Testis (tissue), 3 donors: ENCODE results near the gene ST3GAL5. TPM values are rescaled to one million over a fixed set of nuclear protein-coding genes. Genes with fewer than 3 reads are reported as not detected.

Experiments used
- DNase-seq: peaks from one replicate; pipeline ENCODE4 v3.0.0-alpha.2; 2019
- H3K27ac ChIP-seq, 2 donors: fragments of 200-600 bp; sonication (generic); one replicate each; pipeline ENCODE4 v1.5.1; 2019
- H3K27me3 ChIP-seq: fragments of 200-600 bp; sonication (generic); one replicate; pipeline ENCODE4 v1.5.1; 2019
- H3K36me3 ChIP-seq: fragments of 200-600 bp; sonication (generic); one replicate; pipeline ENCODE4 v1.5.1; 2017; ENCODE audit warnings: low read depth; ENCODE audit errors: missing control alignments
- H3K4me1 ChIP-seq: fragments of 200-600 bp; sonication (generic); one replicate; pipeline ENCODE4 v1.5.1; 2019
- H3K4me3 ChIP-seq, 2 donors: fragments of 200-600 bp; sonication (generic); one replicate each; pipeline ENCODE4 v1.5.1; 2017 to 2019
- H3K9me3 ChIP-seq: fragments of 200-600 bp; sonication (generic); one replicate; pipeline ENCODE4 v1.5.1; 2017
- POLR2A ChIP-seq: fragments of 450-650 bp; IDR thresholded peaks from one replicate; pipeline ENCODE4 v1.6.1; 2017; ENCODE audit warnings: antibody characterized with exemption, mild to moderate bottlenecking, moderate library complexity
- WGBS, 2 donors: methylation state at CpG; one replicate each; pipeline ENCODE4 v1.1.5; 2018; 5-methylcytosine and 5-hydroxymethylcytosine counted together
- intact Hi-C: fragments of 100-400 bp; cut with DNase I; formaldehyde crosslinking; loops from one replicate; pipeline ENCODE4 v1.15.1; 2023; ENCODE audit warnings: low total_unique reads
- polyA plus RNA-seq: library from polyadenylated mRNA; stranded (reverse); fragments of 350-450 nt; fragmentation: Illumina TruSeq; extraction: RNeasy Lipid Tissue Mini Kit (QIAGEN cat#74804); gene quantifications from one replicate; pipeline ENCODE4 v1.2.3, GENCODE V29; 2014; ENCODE audit warnings: low read depth, low replicate concordance; ENCODE audit not compliant: insufficient read depth
- total RNA-seq, 2 donors: library from RNA; depleted of rRNA; stranded (reverse); fragments of >200 nt; gene quantifications; one replicate each; pipeline ENCODE4 v1.2.3, GENCODE V29; 2016
- TF ChIP-seq, protein P1 (sequence below), 3 experiments: fragments of 450-650 bp in 2 of 3; fragments of 200-600 bp in 1 of 3; sonication (generic) in 1 of 3; IDR thresholded peaks; one replicate each; pipeline ENCODE4 v1.5.1; 2016 to 2019; ENCODE audit warnings: antibody characterized with exemption in 3 of 3, mild to moderate bottlenecking in 2 of 3, moderate library complexity in 1 of 3

Gene ST3GAL5
- total and polyA plus RNA-seq, 3 donors from 2014 or later: 38.3 to 60.0 (median 48.2) TPM

- Histone ChIP-seq H3K27me3 (no peaks in the 10 kb centered on the region), H3K36me3 (no peaks in the 10 kb centered on the region), H3K4me3 (no peak overlapping the region), H3K27ac (no peak overlapping the region), H3K9me3 (no peaks in the 10 kb centered on the region), H3K4me1 (peaks cover 26% of the 10 kb centered on the region)
- 74 to 82% methylated on average over 4 of the region's 4 CpGs for WGBS, 2 donors
- TF ChIP-seq, protein P1, sequence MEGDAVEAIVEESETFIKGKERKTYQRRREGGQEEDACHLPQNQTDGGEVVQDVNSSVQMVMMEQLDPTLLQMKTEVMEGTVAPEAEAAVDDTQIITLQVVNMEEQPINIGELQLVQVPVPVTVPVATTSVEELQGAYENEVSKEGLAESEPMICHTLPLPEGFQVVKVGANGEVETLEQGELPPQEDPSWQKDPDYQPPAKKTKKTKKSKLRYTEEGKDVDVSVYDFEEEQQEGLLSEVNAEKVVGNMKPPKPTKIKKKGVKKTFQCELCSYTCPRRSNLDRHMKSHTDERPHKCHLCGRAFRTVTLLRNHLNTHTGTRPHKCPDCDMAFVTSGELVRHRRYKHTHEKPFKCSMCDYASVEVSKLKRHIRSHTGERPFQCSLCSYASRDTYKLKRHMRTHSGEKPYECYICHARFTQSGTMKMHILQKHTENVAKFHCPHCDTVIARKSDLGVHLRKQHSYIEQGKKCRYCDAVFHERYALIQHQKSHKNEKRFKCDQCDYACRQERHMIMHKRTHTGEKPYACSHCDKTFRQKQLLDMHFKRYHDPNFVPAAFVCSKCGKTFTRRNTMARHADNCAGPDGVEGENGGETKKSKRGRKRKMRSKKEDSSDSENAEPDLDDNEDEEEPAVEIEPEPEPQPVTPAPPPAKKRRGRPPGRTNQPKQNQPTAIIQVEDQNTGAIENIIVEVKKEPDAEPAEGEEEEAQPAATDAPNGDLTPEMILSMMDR (IDR thresholded peaks at IDR 0.05): no peak
- no peak for TF ChIP-seq POLR2A
- intact Hi-C loops: no loop called here
- no peak for DNase-seq
These were observed 41.6 kb upstream of the ST3GAL5 start for GRCh38 chr2:85930129-85931124.

- H3K27ac ChIP-seq: no peak overlapping the region
- no peak for DNase-seq
- intact Hi-C loops: no loop called here
- H3K4me1 ChIP-seq: peaks cover 32% of the 10 kb centered on the region
- peak overlapping the region; percentile 4 to 46 for H3K4me3 ChIP-seq
- H3K36me3 ChIP-seq: no peaks in the 10 kb centered on the region
- no peaks in the 10 kb centered on the region for H3K27me3 ChIP-seq
- no peak for TF ChIP-seq POLR2A
- TF ChIP-seq, protein P1 (IDR thresholded peaks at IDR 0.05): no peak
- H3K9me3 ChIP-seq: no peaks in the 10 kb centered on the region
- 64 to 72% methylated on average over 12 to 19 of the region's 19 CpGs for WGBS, 2 donors
These were observed 40.6 kb upstream of the ST3GAL5 start for GRCh38 chr2:85929096-85930050.

- no peaks in the 10 kb centered on the region for H3K9me3 ChIP-seq
- H3K4me3 ChIP-seq: no peak overlapping the region
- TF ChIP-seq POLR2A: no peak
- TF ChIP-seq, protein P1 (IDR thresholded peaks at IDR 0.05): no peak
- DNase-seq: no peak
- H3K36me3 ChIP-seq: no peaks in the 10 kb centered on the region
- peak overlapping the region in 1 of 2 donors; percentile 80 for H3K27ac ChIP-seq
- H3K27me3 ChIP-seq: no peaks in the 10 kb centered on the region
- peaks cover 30% of the 10 kb centered on the region for H3K4me1 ChIP-seq
- intact Hi-C loops: no loop called here
- WGBS, 2 donors: 81 to 90% methylated on average over 8 of the region's 9 CpGs
These were observed 38.3 kb upstream of the ST3GAL5 start for GRCh38 chr2:85926931-85927661.

GRCh38 chr2:85926526-85926925 lies 37.7 kb upstream of the ST3GAL5 start:
- Histone ChIP-seq H3K27ac (peak overlapping the region in 1 of 2 donors; percentile 80), H3K4me1 (peaks cover 36% of the 10 kb centered on the region), H3K27me3 (no peaks in the 10 kb centered on the region), H3K9me3 (no peaks in the 10 kb centered on the region), H3K4me3 (no peak overlapping the region), H3K36me3 (no peaks in the 10 kb centered on the region)
- intact Hi-C loops: no loop called here
- TF ChIP-seq, protein P1 (IDR thresholded peaks at IDR 0.05): no peak
- no peak for TF ChIP-seq POLR2A
- WGBS, 2 donors: 73 to 75% methylated on average over 4 to 5 of the region's 5 CpGs
- no peak for DNase-seq
